K562 (cell line): ENCODE measurements around the gene UHRF1. TPM values are rescaled to one million over a fixed set of nuclear protein-coding genes. Genes with fewer than 3 reads are reported as not detected.

Experiments
- BACH1 ChIP-seq: fragments of 200-800 bp; sonication (Bioruptor generic); IDR thresholded peaks from 2 replicates; pipeline ENCODE4 v1.6.1; 2016; ENCODE audit warnings: missing genetic modification characterization, missing compliant biosample characterization
- CCAR2 ChIP-seq: fragments of 200-400 bp; formaldehyde crosslinking; IDR thresholded peaks from 2 replicates; pipeline ENCODE4 v1.6.1; 2017; ENCODE audit warnings: mild to moderate bottlenecking, low read depth, low read length
- CCNT2 ChIP-seq: IDR thresholded peaks from 2 replicates; pipeline ENCODE4 v1.6.1; 2011; ENCODE audit warnings: borderline replicate concordance, low read depth, mild to moderate bottlenecking, moderate library complexity, mixed read lengths, low read length; ENCODE audit not compliant: insufficient read length; ENCODE audit errors: extremely low read depth
- CREM ChIP-seq: IDR thresholded peaks from 2 replicates; pipeline ENCODE4 v1.6.1; 2014; ENCODE audit warnings: antibody characterized with exemption, low read depth
- HNRNPUL1 ChIP-seq: fragments of 200-400 bp; formaldehyde crosslinking; IDR thresholded peaks from 2 replicates; pipeline ENCODE4 v1.6.1; 2017; ENCODE audit warnings: low read length
- MIER1 ChIP-seq: fragments of 450-650 bp; IDR thresholded peaks from 2 replicates; pipeline ENCODE4 v1.6.1; 2016; ENCODE audit warnings: antibody characterized with exemption, mild to moderate bottlenecking, low read depth
- NR2C2 ChIP-seq, 2 experiments: fragments of 200-800 bp in 1 of 2; sonication (Bioruptor generic) in 1 of 2; sonication (generic) in 1 of 2; formaldehyde crosslinking in 1 of 2; IDR thresholded peaks; 2 replicates each; pipeline versions ENCODE4 v1.6.1 to v1.8.0; 2016 to 2022; ENCODE audit warnings: mild to moderate bottlenecking in 1 of 2, missing compliant biosample characterization in 1 of 2, missing genetic modification characterization in 1 of 2, missing genetic modification reagents in 1 of 2
- PRMT5 ChIP-seq: sonication (generic); formaldehyde crosslinking; IDR thresholded peaks from 2 replicates; pipeline ENCODE4 v1.5.0; 2020; ENCODE audit warnings: missing genetic modification reagents
- RCOR1 ChIP-seq, 2 experiments: IDR thresholded peaks; 2 replicates each; pipeline ENCODE4 v1.6.1; 2012; ENCODE audit warnings: low read depth in 2 of 2, low read length in 2 of 2, borderline replicate concordance in 1 of 2, improper control_type of control experiment in 1 of 2
- STAG1 ChIP-seq: sonication (generic); formaldehyde crosslinking; IDR thresholded peaks from 2 replicates; pipeline ENCODE4 v1.5.0; 2020; ENCODE audit warnings: missing genetic modification reagents, borderline replicate concordance
- TCF7L2 ChIP-seq: fragments of 150-350 bp; IDR thresholded peaks from 2 replicates; pipeline ENCODE4 v1.6.1; 2016; ENCODE audit warnings: low read depth, mild to moderate bottlenecking, low read length, moderate library complexity
- polyA plus RNA-seq, 8 experiments: library from polyadenylated mRNA; depleted of rRNA in 4 of 8; stranded (reverse) in 5 of 8; unstranded in 3 of 8; fragments of >200 nt; fragmentation: Nextera tagmentation in 2 of 8; fragmentation: Illumina TruSeq in 1 of 8; extraction: Ambion mirVana in 2 of 8; extraction: Trizol in 1 of 8; gene quantifications; 2 replicates each; pipeline versions ENCODE4 v1.2.1 to v1.2.3, GENCODE V29; 2011 to 2014; ENCODE audit warnings: inconsistent platforms in 1 of 8, missing spikeins in 1 of 8
- total RNA-seq, 7 experiments: library from RNA; depleted of rRNA in 6 of 7; stranded (reverse); fragments of >200 nt in 6 of 7; fragmentation: Illumina TruSeq in 2 of 7; extraction: Trizol in 2 of 7; gene quantifications; 2 replicates each; pipeline versions ENCODE4 v1.2.1 to v1.2.3, GENCODE V29; 2011 to 2021; ENCODE audit warnings: low replicate concordance in 1 of 7
- TF ChIP-seq, protein P1 (sequence below): fragments of 250-450 bp; sonication (Bioruptor Pico); IDR thresholded peaks from 2 replicates; pipeline ENCODE4 v1.5.0; 2020; ENCODE audit warnings: mild to moderate bottlenecking
- TF ChIP-seq, protein P2 (sequence below): fragments of 250-450 bp; sonication (Bioruptor Pico); IDR thresholded peaks from 2 replicates; pipeline ENCODE4 v1.4.0; 2020; ENCODE audit warnings: mild to moderate bottlenecking, moderate library complexity, borderline replicate concordance

The UHRF1 gene
- total and polyA plus RNA-seq, 9 of the 15 experiments (the other 6 are each of a cell fraction or from before 2014, with no cell fraction given): 6.0 to 101 (median 30.9) TPM

DNA sequence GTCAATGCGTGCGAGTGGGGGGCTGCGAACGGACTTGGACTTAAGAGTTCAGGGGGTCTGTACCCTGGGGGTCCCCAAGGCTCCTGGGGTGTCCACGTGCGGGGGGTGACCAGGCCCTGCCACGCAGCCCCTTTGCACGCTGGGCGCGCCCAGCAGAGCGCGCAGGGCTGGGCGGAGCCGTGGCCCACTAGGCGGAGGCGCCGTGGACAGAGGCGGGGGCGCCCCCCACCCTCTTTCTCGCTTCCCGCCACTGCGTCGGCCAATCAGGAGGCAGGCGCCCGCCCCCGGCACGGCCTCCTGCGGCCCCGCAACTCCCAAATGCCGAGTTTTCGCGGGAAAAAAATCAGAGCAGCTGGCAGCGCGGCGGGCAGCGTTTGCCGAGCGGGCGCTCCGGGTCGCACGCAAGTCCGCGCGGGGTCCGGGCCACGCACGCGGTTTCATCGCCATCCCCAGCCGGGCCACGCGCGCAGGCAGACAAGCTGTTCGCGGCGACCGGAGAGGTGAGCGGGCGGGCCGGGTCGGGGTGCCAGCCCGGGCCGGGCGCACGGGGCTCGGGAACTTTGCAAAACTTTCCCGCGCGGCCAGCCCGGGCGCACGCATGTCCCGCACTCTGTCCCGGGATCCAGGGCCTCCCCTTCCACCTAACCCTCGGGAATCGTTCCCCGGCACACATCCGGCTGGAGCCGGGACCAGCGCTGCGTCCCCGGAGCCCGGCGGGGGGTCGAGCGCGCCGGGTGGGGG lies at the start of gene UHRF1 (continued):
- TF ChIP-seq, protein P1, sequence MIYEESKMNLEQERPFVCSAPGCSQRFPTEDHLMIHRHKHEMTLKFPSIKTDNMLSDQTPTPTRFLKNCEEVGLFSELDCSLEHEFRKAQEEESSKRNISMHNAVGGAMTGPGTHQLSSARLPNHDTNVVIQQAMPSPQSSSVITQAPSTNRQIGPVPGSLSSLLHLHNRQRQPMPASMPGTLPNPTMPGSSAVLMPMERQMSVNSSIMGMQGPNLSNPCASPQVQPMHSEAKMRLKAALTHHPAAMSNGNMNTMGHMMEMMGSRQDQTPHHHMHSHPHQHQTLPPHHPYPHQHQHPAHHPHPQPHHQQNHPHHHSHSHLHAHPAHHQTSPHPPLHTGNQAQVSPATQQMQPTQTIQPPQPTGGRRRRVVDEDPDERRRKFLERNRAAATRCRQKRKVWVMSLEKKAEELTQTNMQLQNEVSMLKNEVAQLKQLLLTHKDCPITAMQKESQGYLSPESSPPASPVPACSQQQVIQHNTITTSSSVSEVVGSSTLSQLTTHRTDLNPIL (CRISPR knock-in tag): no peak
- TF ChIP-seq PRMT5 (CRISPR knock-in tag) (no peak), MIER1 (no peak), HNRNPUL1 (no peak), TCF7L2 (no peak), STAG1 (no peak), BACH1 (tag) (no peak), RCOR1 (IDR thresholded peaks at IDR 0.05; ENCODE audit: borderline replicate concordance in 1 of 2, low read depth in 2 of 2, low read length in 2 of 2) (0 out of 4 replicates have a peak, but pooled peaks of 1 of the 2 experiments have one; percentile 34), CCNT2 (peak; percentile 24), CCAR2 (no peak), NR2C2 (CRISPR knock-in tag; IDR thresholded peaks at IDR 0.05) (no peak), NR2C2 (tag; IDR thresholded peaks at IDR 0.05) (no peak), CREM (peak; percentile 58)
- TF ChIP-seq, protein P2, sequence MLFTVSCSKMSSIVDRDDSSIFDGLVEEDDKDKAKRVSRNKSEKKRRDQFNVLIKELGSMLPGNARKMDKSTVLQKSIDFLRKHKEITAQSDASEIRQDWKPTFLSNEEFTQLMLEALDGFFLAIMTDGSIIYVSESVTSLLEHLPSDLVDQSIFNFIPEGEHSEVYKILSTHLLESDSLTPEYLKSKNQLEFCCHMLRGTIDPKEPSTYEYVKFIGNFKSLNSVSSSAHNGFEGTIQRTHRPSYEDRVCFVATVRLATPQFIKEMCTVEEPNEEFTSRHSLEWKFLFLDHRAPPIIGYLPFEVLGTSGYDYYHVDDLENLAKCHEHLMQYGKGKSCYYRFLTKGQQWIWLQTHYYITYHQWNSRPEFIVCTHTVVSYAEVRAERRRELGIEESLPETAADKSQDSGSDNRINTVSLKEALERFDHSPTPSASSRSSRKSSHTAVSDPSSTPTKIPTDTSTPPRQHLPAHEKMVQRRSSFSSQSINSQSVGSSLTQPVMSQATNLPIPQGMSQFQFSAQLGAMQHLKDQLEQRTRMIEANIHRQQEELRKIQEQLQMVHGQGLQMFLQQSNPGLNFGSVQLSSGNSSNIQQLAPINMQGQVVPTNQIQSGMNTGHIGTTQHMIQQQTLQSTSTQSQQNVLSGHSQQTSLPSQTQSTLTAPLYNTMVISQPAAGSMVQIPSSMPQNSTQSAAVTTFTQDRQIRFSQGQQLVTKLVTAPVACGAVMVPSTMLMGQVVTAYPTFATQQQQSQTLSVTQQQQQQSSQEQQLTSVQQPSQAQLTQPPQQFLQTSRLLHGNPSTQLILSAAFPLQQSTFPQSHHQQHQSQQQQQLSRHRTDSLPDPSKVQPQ (CRISPR knock-in tag): no peak
